Activated CD4-positive, alpha-beta T cell treated with anti-CD3 and anti-CD28 coated beads for 48 hours (primary cell): ENCODE data around the gene MYO1D.
"Not testable (repeated sequence)": the region's sequence is repeated elsewhere in the genome, so short reads cannot be mapped to it uniquely, and the experiment has no call there.

Experiments used
- DNase-seq: peaks from one replicate; pipeline ENCODE4 v3.0.0-alpha.2; 2020

Gene MYO1D

DNA sequence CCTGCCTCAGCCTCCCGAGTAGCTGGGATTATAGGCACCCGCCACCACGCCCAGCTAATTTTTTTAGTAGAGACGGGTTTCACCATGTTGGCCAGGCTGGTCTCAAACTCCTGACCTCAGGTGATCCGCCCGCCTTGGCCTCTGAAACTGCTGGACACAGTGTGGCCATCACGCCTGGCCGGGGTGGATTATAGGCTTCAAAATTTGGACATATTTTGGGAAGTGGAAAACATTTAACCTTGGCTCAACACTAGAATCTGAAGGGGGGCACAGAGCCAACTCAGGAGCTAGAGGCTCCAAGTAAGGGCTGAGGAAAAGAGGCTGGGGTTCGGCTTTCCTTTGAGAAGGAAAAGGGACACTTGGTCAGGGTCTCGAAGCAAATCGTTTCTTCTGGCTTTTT, 392.3 kb downstream of the MYO1D start:
- DNase-seq = no peak

DNA sequence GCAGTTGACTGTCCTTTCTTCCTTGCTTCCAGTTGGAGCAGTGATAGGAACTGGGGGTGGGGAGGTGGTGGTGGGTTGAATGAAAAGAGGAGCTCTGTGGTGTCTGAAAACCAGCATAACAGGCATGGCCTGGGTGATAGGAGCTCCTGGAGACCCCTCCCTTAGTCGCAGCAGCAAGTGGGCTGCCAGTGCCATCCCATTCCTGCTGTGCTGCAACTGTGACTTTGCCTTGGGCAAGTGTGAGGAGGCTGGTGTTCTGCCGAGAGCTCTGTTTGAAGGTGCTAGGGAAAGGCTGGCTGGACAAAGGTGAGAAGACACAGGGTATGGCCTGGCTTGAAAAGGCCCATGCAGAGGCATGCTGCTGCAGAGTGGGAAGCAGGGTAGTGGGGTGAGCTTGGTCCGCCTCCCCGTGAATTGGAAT, 392.9 kb downstream of the MYO1D start:
- DNase-seq = no peak

GRCh38 chr17:32483451-32484019, 393.4 kb downstream of the MYO1D start:
- no peak for DNase-seq

DNA sequence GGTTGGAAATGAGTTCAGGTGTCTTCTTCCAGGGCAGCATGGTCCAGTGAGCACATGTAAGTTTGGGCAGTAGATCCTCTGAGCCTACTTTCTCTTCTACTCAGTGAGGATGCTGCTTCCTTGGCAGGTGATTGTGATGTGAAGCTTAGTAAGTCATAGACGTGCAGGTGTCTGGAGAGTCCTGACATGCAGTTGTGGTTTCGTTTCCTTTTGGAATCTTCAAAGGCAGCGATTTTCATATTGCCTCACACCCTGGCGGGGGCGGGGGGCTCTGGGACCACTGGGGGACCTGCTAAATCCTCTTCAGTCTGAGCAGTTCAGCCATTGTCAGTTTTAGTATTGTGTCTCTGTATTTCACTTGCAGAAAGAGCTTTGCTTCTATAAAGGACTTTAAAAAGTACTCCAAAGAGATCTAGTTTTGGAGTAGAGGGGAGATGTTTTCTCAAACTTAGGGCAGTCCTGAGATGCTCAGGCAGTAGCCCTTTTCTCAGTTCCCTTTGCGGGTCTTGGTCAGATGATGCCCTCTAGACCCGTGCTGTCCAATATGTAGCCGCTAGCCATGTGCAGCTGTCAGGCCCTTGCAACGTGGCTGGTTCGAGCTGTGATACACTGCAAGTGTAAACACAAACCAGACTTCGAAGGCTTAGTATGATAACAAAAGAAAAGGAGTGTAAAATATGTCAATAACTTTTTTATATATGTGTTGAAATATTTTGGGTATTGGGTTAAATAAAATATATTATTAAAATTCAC, 394.2 kb downstream of the MYO1D start:
- no peak for DNase-seq

GRCh38 chr17:32481193-32481592, 395.7 kb downstream of the MYO1D start:
- DNase-seq = no peak

- no peak for DNase-seq
Measured at GRCh38 chr17:32479074-32479617, 397.8 kb downstream of the MYO1D start.

GRCh38 chr17:32477220-32477619, 399.7 kb downstream of the MYO1D start:
- DNase-seq = no peak

DNA sequence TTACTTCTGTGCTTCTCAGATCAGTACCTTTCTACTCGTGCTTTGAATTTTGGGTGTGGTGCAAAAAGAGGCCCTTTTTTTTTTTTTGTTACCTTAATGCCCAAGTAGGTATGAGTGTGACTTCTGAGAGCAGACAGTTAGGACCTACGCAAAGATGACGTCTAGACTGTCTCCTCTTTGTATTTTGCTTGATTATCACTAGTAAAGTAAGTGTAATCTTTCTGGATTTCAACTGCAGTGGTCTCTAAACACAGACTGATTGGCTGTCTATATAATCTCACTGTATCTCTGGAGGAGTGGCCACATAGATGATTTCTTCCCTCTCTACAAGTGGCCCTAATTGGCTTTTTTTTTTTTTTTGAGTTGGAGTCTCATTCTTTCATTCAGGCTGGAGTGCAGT, 401.7 kb downstream of the MYO1D start:
- DNase-seq = no peak

DNA sequence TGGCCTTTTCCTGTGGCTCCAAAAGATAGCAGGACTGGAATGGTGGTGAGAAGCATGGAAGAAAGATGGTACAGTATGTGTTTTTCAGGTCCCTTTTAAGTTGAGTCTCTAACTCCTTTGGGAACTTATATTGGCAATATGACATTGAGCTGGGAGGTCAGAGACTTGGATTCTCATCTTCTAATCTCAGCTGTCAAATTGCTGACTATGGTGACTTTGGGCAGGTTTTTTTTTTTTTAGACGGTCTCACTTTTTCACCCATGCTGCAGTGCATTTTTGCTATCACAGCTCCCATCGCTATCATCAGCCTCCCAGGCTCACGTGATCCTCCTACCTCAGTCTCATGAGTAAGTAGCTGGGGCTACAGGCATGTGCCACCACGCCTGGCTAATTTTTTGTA, 405.3 kb downstream of the MYO1D start:
- DNase-seq = no peak

GRCh38 chr17:32470405-32471167, 406.3 kb downstream of the MYO1D start:
- no peak for DNase-seq

GRCh38 chr17:32467949-32468348, 409.0 kb downstream of the MYO1D start:
- no peak for DNase-seq

DNA sequence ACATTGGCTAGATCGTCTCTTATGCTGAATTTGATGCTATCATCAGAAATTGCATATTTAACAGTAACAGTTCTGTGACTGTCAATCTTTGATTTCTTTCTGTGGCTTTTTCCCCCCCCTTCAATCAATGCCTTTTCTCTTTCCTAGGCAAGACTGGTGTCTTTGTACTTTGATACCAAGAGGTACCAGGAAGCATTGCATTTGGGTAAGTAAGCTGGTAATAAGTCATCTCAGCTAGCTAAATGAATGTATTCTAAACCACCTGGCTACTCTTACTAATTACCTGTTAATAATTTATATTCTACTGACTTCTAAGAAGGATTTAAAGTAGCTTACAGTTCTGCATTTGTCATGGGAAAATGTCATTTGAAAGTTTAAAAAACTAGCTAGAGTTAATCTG, 412.6 kb downstream of the MYO1D start:
- no peak for DNase-seq

DNA sequence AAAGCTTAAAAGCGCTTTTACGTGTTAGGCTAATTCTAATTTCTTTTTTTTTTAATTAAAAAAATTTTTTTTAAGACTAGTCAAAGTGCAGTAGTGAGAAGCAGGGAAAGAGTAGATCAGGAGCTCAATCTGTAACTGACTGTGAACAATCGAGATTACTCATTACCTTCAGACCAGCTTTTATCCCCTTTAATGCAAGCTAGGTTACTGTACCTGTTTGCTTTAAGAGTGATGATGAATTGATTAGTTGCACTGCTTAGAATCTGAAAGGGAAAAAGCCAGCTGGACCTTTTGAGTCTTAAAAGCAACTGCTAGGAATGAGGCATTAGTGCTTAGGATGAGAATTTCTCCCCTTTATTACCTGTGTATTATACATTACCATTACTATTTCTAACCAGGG, 413.6 kb downstream of the MYO1D start:
- no peak for DNase-seq

- DNase-seq = peak; percentile 81
Measured at GRCh38 chr17:32461853-32462617, 414.9 kb downstream of the MYO1D start.

DNA sequence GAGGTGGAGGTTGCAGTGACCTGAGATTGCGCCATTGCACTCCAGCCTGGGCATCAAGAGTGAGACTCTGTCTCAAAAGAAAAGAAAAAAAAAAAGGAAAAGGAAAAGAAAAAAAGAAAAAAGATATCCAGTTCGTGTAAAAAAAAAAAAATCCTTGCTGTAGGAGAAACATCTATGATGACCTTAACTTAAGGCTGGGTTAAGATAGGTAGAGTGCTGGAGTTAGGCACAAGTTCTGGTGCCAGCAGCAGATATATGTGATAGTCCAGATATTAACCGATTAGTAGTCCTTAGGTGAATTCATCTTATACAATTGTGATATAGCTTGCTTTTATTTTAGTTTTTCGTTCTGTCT, 415.4 kb downstream of the MYO1D start:
- DNase-seq = no peak

DNA sequence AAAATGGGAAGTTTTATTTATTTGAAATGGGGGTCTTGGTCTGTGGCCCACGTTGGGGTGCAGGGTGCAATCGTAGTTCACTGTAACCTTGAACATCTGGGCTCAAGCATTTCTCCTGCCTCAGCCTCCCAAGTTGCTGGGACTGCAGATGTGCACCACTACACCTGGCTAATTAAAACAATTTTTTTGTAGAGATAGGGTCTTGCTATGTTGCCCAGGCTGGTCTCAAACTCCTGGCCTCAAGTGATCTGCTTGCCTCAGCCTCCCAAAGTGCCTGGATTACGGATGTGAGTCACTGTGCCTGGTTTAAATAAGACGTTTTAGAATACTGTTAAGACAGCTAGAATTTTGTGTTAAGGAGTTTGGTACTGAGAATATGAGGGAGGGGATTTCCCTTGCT, 416.9 kb downstream of the MYO1D start:
- no peak for DNase-seq

- no peak for DNase-seq
Measured at GRCh38 chr17:32458371-32458770, 418.6 kb downstream of the MYO1D start.

- DNase-seq = no peak
Measured at GRCh38 chr17:32453370-32453769, 423.6 kb downstream of the MYO1D start.

DNA sequence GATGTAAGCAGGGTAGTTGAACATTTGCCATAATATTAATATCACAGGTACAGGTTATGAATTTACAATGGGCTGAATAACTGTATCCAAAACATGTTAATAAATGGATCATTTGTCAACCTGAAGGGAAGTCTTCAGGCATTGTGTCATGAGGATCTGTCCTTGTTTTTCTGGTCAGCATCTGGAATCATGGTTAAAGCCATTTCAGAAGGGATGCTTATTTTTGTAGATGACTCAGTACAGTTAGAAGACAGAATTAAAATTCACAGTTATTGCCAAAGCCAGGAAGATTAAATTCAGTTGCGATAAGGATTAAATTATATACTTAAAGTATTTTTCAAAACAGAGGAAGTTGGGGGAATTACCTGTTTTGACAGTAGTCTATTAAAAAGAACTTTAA, 424.6 kb downstream of the MYO1D start:
- no peak for DNase-seq

- DNase-seq = no peak
Measured at GRCh38 chr17:32451879-32452278, 425.0 kb downstream of the MYO1D start.

- DNase-seq = not testable (repeated sequence)
Measured at GRCh38 chr17:32450379-32450778, 426.5 kb downstream of the MYO1D start.

DNA sequence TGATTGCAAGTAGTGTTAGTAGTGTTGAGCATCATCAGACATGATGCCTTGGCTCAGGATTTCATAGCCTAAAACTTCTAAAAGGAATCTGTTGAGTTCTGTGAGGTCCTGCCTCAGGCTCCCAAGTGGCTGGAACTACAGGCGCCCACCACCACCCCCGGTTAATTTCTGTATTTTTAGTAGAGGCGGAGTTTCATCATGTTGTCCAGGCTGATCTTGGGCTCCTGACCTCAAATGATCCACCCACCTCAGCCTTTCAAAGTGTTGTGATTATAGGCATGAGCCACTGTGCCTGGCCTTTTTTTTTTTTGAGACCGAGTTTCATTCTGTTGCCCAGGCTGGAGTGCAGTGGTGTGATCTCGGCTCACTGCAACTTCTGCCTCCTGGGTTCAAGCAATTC, 427.0 kb downstream of the MYO1D start:
- DNase-seq = no peak

- DNase-seq = no peak
Measured at GRCh38 chr17:32446949-32447348, 430.0 kb downstream of the MYO1D start.
